Activated T-cell treated with anti-CD3 and anti-CD28 coated beads for 24 hours (primary cell): ENCODE data around the gene KMT2C.

ENCODE experiments used
- DNase-seq: peaks from one replicate; pipeline ENCODE4 v3.0.0-alpha.2; 2020; ENCODE audit warnings: low read depth

The KMT2C gene

DNA sequence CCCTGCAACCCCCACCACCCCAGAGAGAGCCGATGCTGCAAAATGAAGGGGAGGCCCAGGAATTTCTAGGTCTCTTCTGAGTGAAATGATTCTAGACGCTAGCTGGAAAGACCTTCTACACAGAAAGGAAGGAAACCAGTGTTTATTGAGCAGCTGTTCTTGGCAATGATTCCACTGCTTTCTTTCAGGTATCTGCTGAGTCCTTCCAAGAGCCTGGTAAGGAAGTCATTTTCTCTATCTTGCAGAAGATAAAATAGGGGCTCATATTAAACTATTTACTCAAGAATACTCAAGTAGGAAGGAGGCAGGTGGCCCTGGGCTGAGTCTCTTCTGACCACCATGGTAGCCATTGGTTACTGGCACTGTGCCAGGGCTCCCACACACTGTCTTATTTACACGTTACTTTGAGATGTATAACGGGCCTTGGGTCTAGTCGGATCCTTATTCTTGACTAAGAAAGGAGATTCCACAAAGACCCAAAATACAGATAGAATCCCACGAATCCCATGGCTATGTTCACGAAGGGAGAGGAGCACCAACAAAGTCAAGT lies 298.3 kb downstream of the KMT2C start:
- no peak for DNase-seq

DNA sequence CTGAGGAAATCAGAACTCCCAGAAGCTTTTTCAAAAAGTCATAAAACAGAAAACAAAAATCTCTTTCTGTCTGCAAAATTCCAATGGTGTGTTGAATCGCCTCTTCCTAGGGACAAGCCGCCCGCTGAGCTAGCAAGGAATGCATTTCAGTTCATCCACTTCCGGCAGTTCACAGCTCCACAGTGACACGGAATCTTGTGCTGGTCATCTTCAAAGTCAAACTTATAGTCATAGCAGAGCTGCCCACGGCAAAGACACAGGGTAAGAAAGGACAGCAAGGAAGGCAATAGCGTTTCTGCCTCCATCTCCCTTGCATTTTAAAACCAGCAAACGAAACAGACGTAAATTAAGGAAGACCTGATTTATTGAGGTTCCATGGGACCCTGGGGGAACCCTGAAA lies 299.1 kb downstream of the KMT2C start:
- DNase-seq, result no peak

DNA sequence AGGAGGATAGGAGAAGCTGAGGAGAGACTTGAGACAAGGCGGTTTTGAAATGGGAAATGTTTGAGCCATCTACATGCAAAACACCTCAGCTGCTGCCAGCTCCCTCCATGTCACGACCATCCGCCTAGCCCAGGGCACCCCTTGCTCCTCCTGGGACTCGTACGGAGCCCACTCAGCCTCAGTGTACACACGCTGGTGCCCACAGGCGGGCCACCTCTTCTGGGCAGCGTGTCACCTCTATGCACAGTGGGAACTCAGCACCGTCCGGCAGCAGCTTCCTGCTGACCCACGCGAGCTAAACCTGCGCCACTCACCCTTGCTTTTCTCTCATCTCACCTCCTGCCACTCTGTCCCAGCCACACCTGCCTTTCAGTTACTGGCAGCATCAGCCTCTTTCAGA lies 302.0 kb downstream of the KMT2C start:
- DNase-seq, result no peak

DNA sequence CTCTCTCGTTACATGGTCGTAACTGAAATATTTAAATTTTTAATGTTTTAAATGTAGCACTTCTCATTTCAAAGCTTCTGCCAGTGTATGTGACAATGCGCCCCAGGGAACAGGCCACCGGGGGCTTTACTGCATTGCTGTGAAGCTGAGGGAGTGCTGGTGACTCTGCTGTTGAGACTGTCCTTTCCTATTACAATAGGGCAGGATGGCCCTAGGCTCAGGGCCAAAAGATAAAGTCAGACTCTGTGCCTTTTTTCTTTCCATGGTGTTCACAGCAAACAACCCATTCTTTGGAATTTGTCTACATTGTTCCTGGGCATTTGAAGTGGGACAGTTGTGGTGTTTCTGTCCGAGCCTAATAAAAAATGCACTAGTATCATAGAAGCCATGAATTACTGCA lies 303.0 kb downstream of the KMT2C start:
- no peak for DNase-seq

DNA sequence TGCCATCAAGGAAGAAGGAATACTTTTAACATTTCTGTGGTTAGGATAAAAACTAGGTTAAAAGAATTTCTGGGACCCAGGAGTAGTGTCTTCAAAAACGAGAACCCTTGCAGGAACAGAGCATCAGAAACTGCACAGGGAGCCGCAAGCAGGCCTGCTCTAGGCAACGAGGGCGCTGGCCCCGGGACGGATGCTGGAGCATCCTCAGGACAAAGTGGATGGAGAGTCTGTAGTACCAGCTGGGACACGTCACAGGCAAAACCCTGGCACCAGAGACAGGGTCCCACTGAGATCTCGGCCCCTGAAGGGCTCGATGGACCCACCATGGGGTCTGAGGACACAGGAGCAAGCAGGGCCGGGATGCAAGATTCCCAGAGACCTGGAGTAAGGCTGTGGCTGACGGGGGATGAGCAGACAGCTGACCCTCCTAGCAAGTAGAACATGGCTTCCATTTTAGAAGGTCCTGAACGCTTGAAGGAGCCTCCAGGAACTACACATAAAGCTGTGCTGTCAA lies 303.8 kb downstream of the KMT2C start:
- DNase-seq, result no peak

DNA sequence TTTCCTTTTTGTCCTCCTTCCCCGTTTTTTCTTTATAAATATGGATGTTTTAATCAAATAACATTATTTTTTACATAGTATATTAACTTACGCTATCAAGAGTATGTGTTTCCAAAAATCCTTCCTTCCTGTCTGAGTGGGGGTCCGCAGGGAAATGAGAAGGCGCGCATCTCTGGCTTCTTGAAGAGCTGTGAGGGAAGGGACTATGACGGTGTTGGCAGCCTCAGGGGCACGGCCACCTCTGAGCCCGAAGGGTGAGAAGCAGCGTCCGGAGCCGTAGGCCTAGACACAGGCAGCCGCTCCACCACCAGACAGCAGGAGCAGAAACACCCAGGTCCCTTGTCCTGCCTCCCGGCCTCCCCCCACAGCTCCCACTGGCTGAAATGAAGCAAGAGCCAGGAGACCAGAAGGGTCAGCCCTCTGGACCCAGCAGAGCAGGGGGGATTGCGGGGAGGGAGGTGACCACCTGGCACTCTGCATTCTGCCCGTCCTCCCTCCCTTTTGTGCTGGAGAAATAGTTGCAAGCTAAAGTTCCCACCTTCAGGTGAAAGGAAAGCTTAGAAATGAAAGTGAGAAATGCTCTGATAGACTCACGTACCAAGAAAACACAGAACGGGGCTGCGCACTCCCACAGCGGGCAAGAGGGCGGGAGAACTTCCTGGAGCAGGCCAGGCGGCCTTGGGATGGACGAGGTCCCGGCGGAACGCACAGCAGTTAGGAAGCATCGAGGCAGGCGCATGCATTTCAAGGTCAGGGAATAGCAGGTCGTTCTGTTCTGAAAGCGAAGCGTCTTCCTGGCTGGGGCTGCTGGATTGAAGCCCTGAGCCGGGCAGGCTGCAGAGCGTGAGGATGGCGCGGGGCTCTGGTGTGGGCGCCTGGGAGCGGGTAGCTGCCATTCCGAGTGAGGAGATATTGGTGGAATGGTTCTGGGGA lies 304.9 kb downstream of the KMT2C start:
- DNase-seq, result no peak

DNA sequence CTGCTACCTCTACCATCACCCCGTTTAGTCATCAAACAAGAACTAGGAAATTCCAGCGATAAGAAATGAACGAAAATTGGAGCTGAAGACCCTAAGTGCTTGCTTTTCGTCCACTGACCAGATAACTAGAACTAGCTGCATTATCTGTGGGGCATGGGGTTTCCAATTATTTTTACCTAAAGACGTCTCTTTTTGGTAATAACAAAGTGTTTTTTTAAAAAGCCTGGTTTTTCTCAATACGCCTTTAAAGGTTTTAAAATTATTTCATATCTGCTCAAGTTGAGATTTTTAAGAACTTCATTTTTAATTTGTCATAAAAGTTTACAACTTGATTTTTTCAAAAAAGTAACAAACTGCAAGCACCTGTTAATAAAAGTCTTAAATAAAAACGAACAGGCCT lies 306.1 kb downstream of the KMT2C start:
- DNase-seq, result no peak

DNA sequence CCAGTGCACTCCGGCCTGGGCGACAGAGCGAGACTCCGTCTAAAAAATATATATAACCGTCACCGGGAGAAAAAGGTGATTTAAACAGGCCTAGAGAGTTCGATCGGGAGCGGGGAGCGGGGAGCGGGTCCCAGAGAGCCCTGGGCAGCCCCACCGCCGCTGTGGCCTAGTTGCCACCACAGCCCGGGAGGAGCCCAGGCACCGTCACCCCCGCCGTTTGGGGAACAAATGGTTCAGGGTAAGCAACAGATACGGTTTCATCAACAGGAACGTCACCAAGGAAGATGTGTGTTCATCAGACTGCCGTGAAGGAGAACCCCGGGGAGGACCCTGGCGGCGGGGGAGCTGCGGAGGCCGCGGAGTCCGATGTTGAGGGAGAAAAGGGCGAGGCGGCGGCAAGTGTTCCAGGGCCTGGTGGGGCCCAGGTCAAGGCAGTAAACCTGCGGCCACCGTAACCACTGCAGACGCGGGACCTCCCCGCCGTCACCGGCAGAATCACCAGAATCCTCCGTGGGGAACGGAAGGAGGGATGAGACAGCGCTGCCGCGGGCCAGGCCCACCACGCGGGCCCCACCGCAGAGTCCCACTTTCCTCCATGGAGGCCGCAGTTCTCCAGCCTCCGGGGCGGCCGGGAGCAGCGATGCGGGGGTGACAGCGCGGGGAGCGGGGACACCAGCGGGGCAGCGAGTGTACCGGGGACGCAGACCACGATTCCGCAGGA lies 306.9 kb downstream of the KMT2C start:
- no peak for DNase-seq

DNA sequence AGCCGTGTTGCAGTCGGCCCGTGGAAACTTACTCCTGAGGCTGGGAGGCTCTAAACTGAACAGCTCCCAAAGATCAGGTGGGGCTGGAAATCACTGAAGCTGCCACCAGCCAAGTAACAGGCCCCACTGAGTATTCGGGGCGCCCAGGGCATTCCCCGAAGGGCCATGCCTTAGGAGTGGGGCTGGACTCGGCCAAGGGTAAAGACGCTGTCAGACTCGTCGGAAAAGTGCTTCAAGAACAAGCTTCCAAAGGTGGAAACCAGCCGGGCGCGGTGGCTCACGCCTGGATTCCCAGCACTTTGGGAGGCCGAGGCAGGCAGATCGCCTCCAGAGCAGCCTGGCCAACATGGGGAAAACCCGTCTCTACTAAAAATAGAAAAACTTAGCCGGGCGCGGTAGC lies 307.6 kb downstream of the KMT2C start:
- no peak for DNase-seq

DNA sequence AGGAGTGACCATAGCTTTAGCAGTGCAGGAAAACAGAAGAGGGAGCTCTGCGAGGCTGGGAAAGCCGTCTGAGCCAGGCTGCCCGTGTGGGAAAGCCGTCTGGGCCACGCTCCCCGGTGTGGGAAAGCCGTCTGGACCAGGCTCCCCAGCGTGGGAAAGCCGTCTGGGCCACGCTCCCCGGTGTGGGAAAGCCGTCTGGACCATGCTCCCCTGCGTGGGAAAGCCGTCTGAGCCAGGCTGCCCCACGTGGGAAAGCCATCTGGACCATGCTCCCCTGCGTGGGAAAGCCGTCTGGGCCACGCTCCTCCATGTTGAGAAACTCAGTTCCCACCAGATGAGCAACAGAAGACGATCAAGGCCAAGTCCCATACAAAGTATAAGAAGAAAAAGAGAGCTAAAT lies 308.6 kb downstream of the KMT2C start:
- no peak for DNase-seq

DNA sequence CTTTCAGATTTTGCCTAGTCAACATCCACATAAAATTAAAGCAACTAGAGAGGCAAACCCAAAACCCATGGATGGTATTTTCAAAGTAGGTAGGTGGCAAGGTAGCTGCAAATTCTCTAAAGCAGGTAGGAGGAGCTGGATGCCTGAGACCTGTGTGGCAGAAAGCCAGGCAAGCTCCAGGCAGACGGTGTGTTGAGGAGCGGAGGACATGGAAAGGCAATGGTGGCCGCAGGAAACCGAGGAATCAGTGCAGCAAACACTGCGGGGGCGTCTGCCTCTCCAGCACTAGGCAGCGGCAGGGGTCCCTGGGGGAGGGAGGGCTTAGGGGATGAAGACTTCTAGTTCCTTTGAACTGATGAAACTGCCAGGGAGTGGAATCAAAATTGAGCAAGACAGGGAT lies 309.1 kb downstream of the KMT2C start:
- DNase-seq, result no peak

DNA sequence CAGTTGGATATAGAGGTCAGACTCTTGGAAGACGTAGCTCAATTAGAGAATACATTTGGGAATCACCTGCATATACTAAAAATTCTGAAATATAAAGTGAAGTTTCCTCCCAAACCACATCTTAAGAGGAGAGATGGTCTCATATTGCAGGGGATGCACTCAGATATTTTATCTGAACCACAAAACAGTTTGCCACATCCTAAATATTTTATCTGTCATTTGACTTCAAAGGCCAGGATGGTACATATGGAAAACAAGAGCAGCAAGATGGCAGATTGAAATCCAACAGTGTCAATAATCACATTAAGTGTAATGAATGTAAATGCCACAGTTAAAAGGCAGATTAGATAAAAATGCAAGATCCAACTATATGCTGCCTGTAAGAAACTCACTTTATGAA lies 313.3 kb downstream of the KMT2C start:
- DNase-seq, result no peak

DNA sequence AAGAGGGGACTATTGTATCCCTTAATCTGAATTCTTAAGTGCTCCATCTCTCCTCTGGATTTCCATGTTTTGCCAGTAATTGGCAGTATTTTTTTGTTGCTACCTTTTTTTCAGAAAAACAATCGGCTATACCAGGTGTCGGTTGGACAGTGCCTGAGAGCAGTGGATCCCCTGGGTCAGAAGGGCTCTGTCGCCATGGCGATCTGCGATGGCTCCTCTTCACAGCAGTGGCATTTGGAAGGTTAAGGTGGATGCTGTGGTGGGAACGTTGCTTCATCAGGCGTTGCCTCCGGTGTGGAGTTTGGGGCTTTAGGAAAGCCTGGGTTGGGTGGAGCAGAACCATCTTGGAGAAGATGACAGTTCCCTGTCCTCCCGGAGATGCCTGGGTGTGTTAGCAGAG lies 314.4 kb downstream of the KMT2C start:
- no peak for DNase-seq

DNA sequence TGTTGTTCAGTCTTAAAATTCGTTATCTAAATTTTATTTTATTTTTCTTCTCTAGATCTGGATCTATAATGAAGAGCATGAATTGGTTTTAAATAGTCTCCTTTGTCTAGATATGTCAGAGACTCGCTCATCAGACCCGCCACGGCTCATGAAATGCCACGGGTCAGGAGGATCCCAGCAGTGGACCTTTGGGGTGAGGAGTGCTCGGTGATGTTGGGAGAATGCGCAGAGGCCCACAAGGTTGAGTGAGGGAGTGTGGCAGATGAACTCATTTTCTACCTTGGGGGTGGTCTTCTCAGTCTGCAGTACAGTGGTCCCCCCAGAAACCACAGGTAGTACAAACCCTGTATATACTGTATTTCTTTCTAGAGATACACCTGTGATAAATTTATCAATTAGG lies 315.0 kb downstream of the KMT2C start:
- DNase-seq, result no peak

DNA sequence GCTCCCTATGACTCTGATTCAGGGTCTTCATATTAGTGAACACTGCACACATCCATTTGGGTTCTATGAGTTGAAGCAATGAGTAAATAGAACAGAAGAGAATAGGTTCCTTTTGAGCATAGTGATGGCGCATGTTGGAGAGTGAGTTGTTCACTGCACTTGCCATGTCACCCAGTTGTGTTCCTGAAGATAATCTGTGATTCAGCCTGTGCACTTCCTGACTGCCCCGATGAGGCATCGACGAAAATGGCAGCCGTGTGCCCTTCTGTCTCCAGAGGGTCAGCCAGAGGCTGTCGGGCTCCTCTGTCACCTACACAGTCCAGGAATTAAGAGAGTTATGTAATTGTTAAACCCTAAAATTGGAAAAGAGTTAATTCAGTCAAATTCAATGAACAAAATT lies 315.6 kb downstream of the KMT2C start:
- DNase-seq, result no peak

DNA sequence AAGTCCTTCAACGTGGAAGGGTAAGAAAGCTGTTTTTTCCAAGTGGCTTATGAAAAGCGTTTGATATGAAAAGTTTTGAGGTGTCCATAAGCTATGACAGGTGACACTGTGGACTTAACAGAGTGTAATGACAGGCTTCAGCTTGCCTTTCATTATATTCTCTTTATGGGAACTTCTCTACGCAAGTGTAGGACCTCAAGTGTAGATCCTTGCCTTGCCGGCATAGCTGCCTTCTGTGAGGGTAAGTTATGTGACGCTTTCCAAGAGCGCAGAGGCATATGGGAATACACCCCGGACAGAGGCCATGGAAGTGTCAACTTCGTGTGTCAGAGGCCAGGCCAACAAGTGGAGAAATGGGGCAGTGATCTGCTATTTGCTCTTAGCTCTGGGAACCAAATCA lies 318.4 kb downstream of the KMT2C start:
- no peak for DNase-seq

DNA sequence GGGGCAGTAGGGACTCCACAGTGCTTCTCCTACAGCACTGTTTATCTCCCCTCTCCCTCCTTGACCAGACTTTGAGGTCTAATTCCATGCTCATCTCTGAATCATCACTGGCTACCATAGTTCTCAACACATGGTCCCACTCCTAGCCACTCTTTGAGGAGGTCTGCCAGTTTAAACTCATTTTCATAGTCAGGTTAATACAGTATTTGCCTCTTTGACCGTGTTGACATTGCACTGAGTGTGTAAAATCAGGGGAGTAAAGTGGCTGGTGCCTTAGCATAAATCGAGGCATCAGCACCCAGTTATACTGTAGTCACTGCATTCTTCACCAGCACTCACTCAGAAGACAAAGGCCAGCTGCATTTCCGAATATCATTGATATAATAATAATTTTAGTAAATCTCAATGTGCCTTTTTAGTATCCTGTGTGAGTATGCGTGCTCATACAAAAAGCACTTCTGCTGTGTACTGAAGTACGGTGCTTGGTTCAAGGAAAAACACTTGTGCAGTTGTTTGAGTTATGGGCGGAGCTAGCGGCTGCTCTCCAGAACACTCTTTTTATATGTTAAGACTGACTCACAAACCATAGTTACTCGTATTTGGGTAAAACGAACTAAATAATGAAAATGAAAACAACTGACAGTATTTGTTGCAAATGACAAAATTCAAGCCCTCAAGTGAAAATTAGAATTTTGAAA lies 320.6 kb downstream of the KMT2C start:
- no peak for DNase-seq

DNA sequence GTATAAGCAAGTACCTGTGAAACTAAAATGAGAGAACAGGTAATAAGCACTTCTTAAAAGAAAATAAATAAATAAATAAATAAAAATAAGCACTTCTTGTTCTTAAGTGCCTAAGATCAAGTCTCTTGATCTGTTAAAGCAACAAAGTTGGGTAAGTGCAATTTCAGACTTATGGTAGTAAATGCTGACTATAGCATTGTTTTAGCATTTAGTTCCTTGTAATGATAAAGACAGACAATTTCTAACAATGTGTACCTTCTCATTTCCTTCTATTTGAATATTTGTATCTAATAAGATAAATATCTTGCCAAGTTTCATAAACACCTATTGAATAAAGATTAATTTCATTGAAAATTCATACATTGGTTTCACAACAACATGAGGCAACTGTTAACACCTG lies 323.0 kb downstream of the KMT2C start:
- DNase-seq, result no peak

DNA sequence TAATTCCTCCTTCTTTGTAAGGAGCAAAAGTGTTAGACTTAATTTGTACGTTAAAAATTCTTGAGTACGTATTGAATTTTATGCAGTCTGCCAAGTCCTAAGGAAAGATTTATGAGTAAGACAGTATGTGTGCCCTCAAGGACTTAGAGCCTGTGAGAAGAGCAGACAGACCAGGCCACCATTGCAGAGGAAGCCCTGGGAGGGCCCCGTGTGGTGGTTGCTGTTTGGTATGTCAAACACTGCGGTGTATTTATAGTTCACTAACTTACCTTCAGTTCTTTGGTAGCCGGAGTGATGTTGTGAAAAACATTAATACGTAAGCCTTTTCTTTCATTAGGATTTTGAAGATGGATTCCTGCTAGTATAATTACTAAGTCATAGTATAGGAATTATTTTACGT lies 327.4 kb downstream of the KMT2C start:
- no peak for DNase-seq

DNA sequence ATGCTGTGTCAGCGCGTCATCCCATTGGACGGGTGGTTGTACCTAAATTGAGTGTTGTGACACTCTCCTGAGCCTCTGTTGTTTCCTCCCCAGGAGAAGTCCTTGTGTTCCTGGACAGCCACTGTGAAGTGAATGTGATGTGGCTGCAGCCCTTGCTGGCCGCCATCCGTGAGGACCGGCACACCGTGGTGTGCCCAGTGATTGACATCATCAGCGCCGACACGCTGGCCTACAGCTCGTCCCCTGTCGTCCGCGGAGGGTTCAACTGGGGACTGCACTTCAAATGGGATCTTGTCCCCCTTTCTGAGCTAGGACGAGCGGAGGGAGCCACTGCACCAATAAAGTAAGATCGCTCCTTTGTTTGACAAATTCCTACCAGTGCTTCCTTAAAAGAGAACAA lies 327.9 kb downstream of the KMT2C start:
- no peak for DNase-seq

DNA sequence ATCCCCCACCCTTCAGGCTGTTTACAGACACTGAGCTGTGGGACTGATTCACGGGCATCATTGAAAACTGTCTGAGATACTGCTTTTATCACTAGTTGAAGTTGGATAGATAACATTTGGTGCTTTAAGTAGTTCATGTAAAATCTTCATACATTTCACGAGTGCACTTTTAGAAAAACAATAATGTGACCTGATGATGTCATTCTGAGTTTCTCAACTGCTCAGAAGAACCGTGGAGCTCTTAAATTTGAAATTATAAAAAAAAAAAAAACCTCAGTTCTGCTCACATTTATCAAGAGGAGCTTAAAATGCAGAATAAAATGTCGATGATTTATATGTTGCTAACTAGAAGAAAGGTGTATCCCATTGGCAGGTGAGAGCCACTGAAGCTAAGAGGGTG lies 328.8 kb downstream of the KMT2C start:
- DNase-seq, result no peak

DNA sequence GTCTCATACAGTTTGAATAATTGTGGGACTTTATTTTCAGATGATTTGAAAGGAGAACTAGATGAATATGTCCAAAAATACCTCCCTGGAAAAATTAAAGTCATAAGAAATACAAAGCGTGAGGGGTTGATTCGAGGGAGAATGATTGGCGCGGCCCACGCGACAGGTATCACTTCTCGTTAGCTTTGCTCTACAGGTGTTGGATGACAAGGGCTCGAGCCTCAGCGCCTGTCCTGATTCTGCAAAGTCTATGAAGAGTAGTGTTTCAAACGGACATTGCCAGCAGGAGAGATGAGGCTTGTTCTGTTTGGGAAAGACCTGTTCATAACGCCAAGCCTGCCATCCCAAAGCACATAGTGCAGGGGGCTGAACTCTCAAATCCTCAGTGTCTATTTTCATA lies 330.6 kb downstream of the KMT2C start:
- no peak for DNase-seq
